GM12878 (cell line): Measurements from ENCODE around the gene TECPR1. TPM values are rescaled to one million over a fixed set of nuclear protein-coding genes. Genes with fewer than 3 reads are reported as not detected.

Source experiments
- ATAC-seq: fragments of 200-7000 bp; cut with Tn5 transposase; 3 replicates; pipeline ENCODE4 v1.9.1; 2020; ENCODE audit warnings: mild to moderate bottlenecking, moderate library complexity
- BruUV-seq: library from RNA; stranded (reverse); fragments of 400-500 nt; replicated peaks from 2 replicates; lab custom pipeline; 2021; lab: Mats Ljungman, UMichigan
- CTCF ChIA-PET: fragments of 300-600 bp; sonication (Branson Sonifier 250); formaldehyde crosslinking; extraction: SDS; loops from one replicate; lab custom pipeline; 2021; ENCODE audit warnings: inconsistent platforms; lab: Yijun Ruan, JAX
- POLR2A ChIA-PET: fragments of 350-600 bp; formaldehyde crosslinking; extraction: SDS; loops from one replicate; lab custom pipeline; 2021; ENCODE audit warnings: inconsistent platforms; lab: Charles Lee
- RAD21 ChIA-PET: fragments of 300-600 bp; sonication (Branson Sonifier 250); formaldehyde crosslinking; loops from one replicate; lab custom pipeline; 2023; ENCODE audit warnings: antibody characterized with exemption; ENCODE audit not compliant: unreplicated experiment; lab: Charles Lee
- SMC1A ChIA-PET: fragments of 300-600 bp; sonication (Branson Sonifier 250); formaldehyde crosslinking; loops from one replicate; lab custom pipeline; 2023; ENCODE audit not compliant: unreplicated experiment, uncharacterized antibody; lab: Charles Lee
- DNase-seq: peaks from one replicate; pipeline ENCODE4 v3.0.0-alpha.2; 2011; ENCODE audit warnings: low read depth, low spot score
- FAIRE-seq: peaks from 3 replicates; lab custom pipeline; 2011; peaks lifted over from hg19 to GRCh38; lab: Jason Lieb, UNC
- H2AFZ ChIP-seq: 2 replicates; pipeline ENCODE4 v1.6.0; 2011; ENCODE audit warnings: low read depth, low read length, control low read depth; ENCODE audit not compliant: control insufficient read depth
- H3K27ac ChIP-seq: 2 replicates; pipeline ENCODE4 v1.5.1; 2011; ENCODE audit warnings: control low read depth; ENCODE audit not compliant: control insufficient read depth, insufficient read depth
- H3K27me3 ChIP-seq, 2 experiments: replicated peaks in 1 of 2; 2 replicates each; pipeline versions ENCODE4 v1.6.0 to v1.6.1; 2011; ENCODE audit warnings: low read length in 1 of 2; ENCODE audit not compliant: control insufficient read depth in 2 of 2, insufficient read depth in 2 of 2
- H3K36me3 ChIP-seq, 2 experiments: 2 replicates each; pipeline ENCODE4 v1.5.1; 2011; ENCODE audit warnings: low read length in 1 of 2; ENCODE audit not compliant: control insufficient read depth in 2 of 2, insufficient read depth in 2 of 2
- H3K4me1 ChIP-seq: 2 replicates; pipeline ENCODE4 v1.6.1; 2011; ENCODE audit warnings: mild to moderate bottlenecking, low read length, moderate library complexity, mixed read lengths; ENCODE audit not compliant: control insufficient read depth, insufficient read depth
- H3K4me2 ChIP-seq: 2 replicates; pipeline ENCODE4 v1.6.0; 2011; ENCODE audit warnings: control low read depth; ENCODE audit not compliant: control insufficient read depth, insufficient read depth
- H3K4me3 ChIP-seq: fragments of 200-600 bp; sonication (generic); 2 replicates; pipeline ENCODE4 v1.5.1; 2016
- H3K79me2 ChIP-seq: 2 replicates; pipeline ENCODE4 v1.6.0; 2011; ENCODE audit warnings: low read length; ENCODE audit not compliant: control insufficient read depth, insufficient read depth
- H3K9ac ChIP-seq: 2 replicates; pipeline ENCODE4 v1.8.0; 2011; ENCODE audit warnings: low read length, control low read depth, mixed read lengths; ENCODE audit not compliant: control insufficient read depth, insufficient read depth
- H3K9me3 ChIP-seq: replicated peaks from 3 replicates; pipeline ENCODE4 v1.5.1; 2011; ENCODE audit warnings: mild to moderate bottlenecking, low read length; ENCODE audit not compliant: control insufficient read depth, insufficient read depth
- H4K20me1 ChIP-seq: 2 replicates; pipeline ENCODE4 v1.6.0; 2011; ENCODE audit not compliant: control insufficient read depth, insufficient read depth
- BHLHE40 ChIP-seq, 2 experiments: fragments of 450-650 bp in 1 of 2; IDR thresholded peaks; 2 replicates each; pipeline ENCODE4 v1.6.1; 2011 to 2017; ENCODE audit warnings: low read depth in 2 of 2, borderline replicate concordance in 1 of 2, improper control_type of control experiment in 1 of 2, low read length in 1 of 2, mild to moderate bottlenecking in 1 of 2
- E2F4 ChIP-seq: IDR thresholded peaks from 2 replicates; pipeline ENCODE4 v1.6.1; 2012; ENCODE audit warnings: low read depth, low read length, improper control_type of control experiment
- EZH2 ChIP-seq: IDR thresholded peaks from 2 replicates; pipeline ENCODE4 v1.6.1; 2012; ENCODE audit warnings: low read depth, mild to moderate bottlenecking, control low read depth, inconsistent platforms, low read length, borderline replicate concordance; ENCODE audit not compliant: control insufficient read depth
- HDAC6 ChIP-seq: fragments of 200-600 bp; sonication (generic); IDR thresholded peaks from one replicate; pipeline ENCODE4 v1.8.0; 2017; ENCODE audit warnings: antibody characterized with exemption; ENCODE audit not compliant: unreplicated experiment
- IRF3 ChIP-seq: fragments of 450-650 bp; IDR thresholded peaks from 2 replicates; pipeline ENCODE4 v1.6.1; 2014; ENCODE audit warnings: mild to moderate bottlenecking
- IRF5 ChIP-seq: fragments of 450-650 bp; IDR thresholded peaks from 2 replicates; pipeline ENCODE4 v1.6.1; 2017; ENCODE audit warnings: borderline replicate concordance
- NR2C2 ChIP-seq: IDR thresholded peaks from 2 replicates; pipeline ENCODE4 v1.6.1; 2011; ENCODE audit warnings: borderline replicate concordance, low read depth; ENCODE audit not compliant: control insufficient read depth, insufficient read length
- POLR2AphosphoS5 ChIP-seq: IDR thresholded peaks from 2 replicates; pipeline ENCODE4 v1.6.1; 2011; ENCODE audit warnings: mild to moderate bottlenecking, low read length, inconsistent platforms
- PRDM15 ChIP-seq: fragments of 450-650 bp; formaldehyde crosslinking; IDR thresholded peaks from 2 replicates; pipeline ENCODE4 v1.4.0; 2020; ENCODE audit warnings: mild to moderate bottlenecking, moderate library complexity
- TAF1 ChIP-seq: IDR thresholded peaks from 2 replicates; pipeline ENCODE4 v1.6.1; 2011; ENCODE audit warnings: mild to moderate bottlenecking, low read depth, low read length, borderline replicate concordance
- YY1 ChIP-seq: IDR thresholded peaks from 2 replicates; pipeline ENCODE4 v1.6.1; 2011; ENCODE audit warnings: low read depth, mild to moderate bottlenecking, low read length
- ZNF217 ChIP-seq: fragments of 450-650 bp; IDR thresholded peaks from 2 replicates; pipeline ENCODE4 v1.6.1; 2017; ENCODE audit warnings: antibody characterized with exemption, mild to moderate bottlenecking
- WGBS: methylation state at CpG from one replicate; pipeline ENCODE4 v1.1.6; 2016; ENCODE audit warnings: low lambda C conversion rate; ENCODE audit not compliant: insufficient replicate concordance, insufficient coverage; ENCODE audit errors: missing lambda C conversion rate; 5-methylcytosine and 5-hydroxymethylcytosine counted together
- in situ Hi-C: fragments of 300-500 bp; cut with MboI; formaldehyde crosslinking; loops from 9 replicates; pipeline ENCODE4 v1.14.3; 2018; ENCODE audit warnings: mixed read lengths
- intact Hi-C: fragments of 100-400 bp; cut with micrococcal nuclease; formaldehyde crosslinking; loops from one replicate; pipeline ENCODE4 v1.14.2; 2022; ENCODE audit not compliant: unreplicated experiment
- polyA plus RNA-seq, 11 experiments: library from polyadenylated mRNA; depleted of rRNA in 4 of 11; unstranded in 6 of 11; stranded (reverse) in 5 of 11; fragments of >200 nt; fragmentation: Nextera tagmentation in 4 of 11; fragmentation: Illumina TruSeq in 1 of 11; extraction: Ambion mirVana in 4 of 11; extraction: Trizol in 1 of 11; gene quantifications; 1 replicate in 1 of 11; 2 replicates in 10 of 11; pipeline versions ENCODE4 v1.2.1 to v1.2.3, GENCODE V29; 2011 to 2016; ENCODE audit warnings: inconsistent platforms in 2 of 11, missing spikeins in 2 of 11, low read depth in 1 of 11
- total RNA-seq, 4 experiments: library from RNA; depleted of rRNA in 3 of 4; stranded (reverse); fragments of >200 nt in 3 of 4; fragmentation: Illumina TruSeq in 1 of 4; extraction: Trizol in 1 of 4; gene quantifications; 2 replicates each; pipeline versions ENCODE4 v1.2.1 to v1.2.3, GENCODE V29; 2013 to 2021

The TECPR1 gene
- total and polyA plus RNA-seq, 10 of the 15 experiments (the other 5 are each of a cell fraction or from before 2014, with no cell fraction given) = 0.26 to 16.8 (median 4.2) TPM

GRCh38 chr7:98280791-98281756 is 29.0 kb upstream of the TECPR1 start, which contains the start of gene BRI3 (continued):
- TF ChIP-seq BHLHE40 (IDR thresholded peaks at IDR 0.05; ENCODE audit: borderline replicate concordance in 1 of 2, low read depth in 2 of 2, low read length in 1 of 2) = peak; percentile 45 to 68; a peak in 3 of 4 replicates
- peak; percentile 40; the same call in 1 of the 2 replicates for TF ChIP-seq POLR2AphosphoS5

GRCh38 chr7:98280296-98280695 is 28.3 kb upstream of the TECPR1 start:
- in situ Hi-C loops (no loop called here), intact Hi-C loops (no loop called here)
- no peaks in the 10 kb centered on the region for H4K20me1 ChIP-seq
- H3K27ac ChIP-seq = no peak overlapping the region
- H3K4me2 ChIP-seq = peak overlapping the region; percentile 96
- DNase-seq = no peak
- no peak overlapping the region for H3K4me3 ChIP-seq
- no peak for ATAC-seq
- WGBS = 86% methylated on average over 7 of the region's 7 CpGs
- POLR2A ChIA-PET = interaction anchor here (0.5 to 0.6 kb wide), 2 partner anchors 68 to 248 kb away, joined by 3 to 5 read pairs; no protein-coding TSS in a partner anchor
- H3K9ac ChIP-seq = no peak overlapping the region
- FAIRE-seq = no peak
- SMC1A ChIA-PET = no interaction called here
- no peaks in the 10 kb centered on the region; a peak in 1 of 4 replicates for H3K36me3 ChIP-seq
- no TSS peak for BruUV-seq
- CTCF ChIA-PET = interaction anchor here (0.5 to 2.1 kb wide), 2 partner anchors 121 to 561 kb away, joined by 3 to 8 read pairs; partner anchors contain the start of gene BAIAP2L1
- no peaks in the 10 kb centered on the region for H3K9me3 ChIP-seq
- H2AFZ ChIP-seq = no peak overlapping the region
- peaks cover 8% of the 10 kb centered on the region for H3K4me1 ChIP-seq
- RAD21 ChIA-PET = interaction anchor here (0.6 kb wide), 1 partner anchor 1802 kb away, joined by 3 read pairs; no protein-coding TSS in a partner anchor
- H3K27me3 ChIP-seq = no peaks in the 10 kb centered on the region
- H3K79me2 ChIP-seq = peaks cover 2% of the 10 kb centered on the region; the same call in 1 of the 2 replicates
- TF ChIP-seq NR2C2 (no peak), IRF3 (no peak), IRF5 (no peak), TAF1 (no peak), PRDM15 (no peak), YY1 (no peak), E2F4 (no peak), ZNF217 (no peak), HDAC6 (no peak), EZH2 (no peak)
